GM18499 (cell line): ENCODE measurements around the gene LDLRAD4.
"Not testable (repeated sequence)": the region's sequence is repeated elsewhere in the genome, so short reads cannot be mapped to it uniquely, and the experiment has no call there.

Source experiments
- ATAC-seq: cut with Tn5 transposase; IDR thresholded peaks from one replicate; pipeline ENCODE4 v1.9.1; 2021; ENCODE audit warnings: moderate number of reproducible peaks; ENCODE audit not compliant: insufficient read depth, unreplicated experiment

LDLRAD4 gene

DNA sequence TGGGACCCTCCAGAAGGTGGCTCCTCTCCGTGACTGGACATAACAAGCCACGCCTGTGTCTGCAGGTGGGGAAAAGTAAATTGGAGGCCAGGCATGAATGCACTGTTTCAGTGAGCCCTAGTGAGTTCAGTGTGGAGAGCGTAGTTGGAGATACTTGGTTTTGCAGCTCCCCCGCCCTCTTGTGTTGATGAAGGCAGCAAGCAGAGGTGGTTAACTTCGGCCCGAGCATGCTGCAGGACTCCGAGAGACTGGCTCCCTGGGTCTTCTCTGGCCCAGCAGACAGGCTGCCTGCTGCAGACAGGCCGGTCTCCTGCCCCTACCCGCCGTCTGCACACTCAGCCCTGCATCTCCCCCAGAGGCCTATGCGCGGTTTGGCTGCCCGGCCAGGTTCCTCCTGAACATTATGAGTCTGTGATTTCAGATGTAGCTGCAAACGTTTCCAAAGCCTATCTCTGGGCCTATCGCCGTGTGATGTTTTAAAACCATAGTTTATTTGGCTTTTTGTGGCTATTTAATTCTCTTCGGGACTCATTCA is 102.4 kb downstream of the LDLRAD4 start:
- no peak for ATAC-seq

DNA sequence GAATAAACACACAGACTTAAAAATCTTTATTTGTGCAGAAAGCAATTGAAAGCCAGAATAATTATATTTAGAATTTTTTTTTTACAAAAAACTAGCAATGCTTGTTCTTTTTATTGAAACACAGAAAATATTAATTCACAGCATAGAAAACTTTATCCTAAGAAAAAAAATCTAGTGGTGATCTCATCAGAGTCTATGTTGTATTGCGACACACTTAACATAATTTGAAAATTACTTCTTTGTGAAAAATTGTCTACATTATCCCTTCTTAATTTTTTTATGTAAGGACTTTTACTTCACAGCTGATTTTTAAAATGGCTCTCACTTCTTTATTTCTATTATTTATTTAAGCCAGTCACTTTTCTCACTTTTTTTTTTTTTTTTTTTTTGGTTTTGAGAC is 103.4 kb downstream of the LDLRAD4 start:
- no peak for ATAC-seq

DNA sequence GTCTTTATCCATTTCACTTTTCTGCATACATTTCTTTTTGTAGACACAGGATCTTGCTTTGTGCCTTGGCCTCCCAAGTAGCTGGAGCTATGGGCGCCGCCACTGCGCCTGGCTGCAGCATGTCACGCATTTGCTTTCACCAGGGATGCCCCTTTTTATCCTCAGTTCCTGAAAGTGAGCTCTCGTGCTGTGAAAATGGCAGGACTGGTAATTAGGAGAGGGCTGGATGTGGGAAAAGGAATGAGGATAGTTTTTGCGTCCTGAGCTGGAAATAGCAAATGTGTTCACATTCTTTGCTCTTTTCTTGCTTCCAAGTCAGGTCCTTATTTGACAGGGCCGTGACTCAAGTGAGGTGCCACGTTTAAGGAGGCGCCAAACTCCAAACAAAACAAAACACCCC is 104.6 kb downstream of the LDLRAD4 start:
- no peak for ATAC-seq

DNA sequence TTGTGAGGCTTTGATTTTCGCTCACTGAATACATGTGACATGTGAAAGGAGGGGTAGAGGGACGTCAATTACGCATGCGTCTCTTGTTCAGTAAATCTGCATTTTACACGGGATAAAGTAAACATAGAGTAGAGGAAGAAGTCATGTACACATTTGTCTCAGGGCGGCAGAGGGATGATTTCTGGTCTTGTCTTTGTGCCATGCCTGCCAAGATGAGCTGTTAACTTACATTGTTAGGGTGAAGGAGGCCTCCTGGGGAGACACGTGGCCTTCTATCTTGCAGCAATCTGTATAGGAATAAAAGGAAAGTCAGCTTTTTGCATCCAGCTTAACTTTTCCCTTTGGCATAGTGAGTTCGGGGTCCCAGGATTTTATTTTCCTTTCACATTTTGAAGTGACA is 106.3 kb downstream of the LDLRAD4 start:
- ATAC-seq, result no peak

DNA sequence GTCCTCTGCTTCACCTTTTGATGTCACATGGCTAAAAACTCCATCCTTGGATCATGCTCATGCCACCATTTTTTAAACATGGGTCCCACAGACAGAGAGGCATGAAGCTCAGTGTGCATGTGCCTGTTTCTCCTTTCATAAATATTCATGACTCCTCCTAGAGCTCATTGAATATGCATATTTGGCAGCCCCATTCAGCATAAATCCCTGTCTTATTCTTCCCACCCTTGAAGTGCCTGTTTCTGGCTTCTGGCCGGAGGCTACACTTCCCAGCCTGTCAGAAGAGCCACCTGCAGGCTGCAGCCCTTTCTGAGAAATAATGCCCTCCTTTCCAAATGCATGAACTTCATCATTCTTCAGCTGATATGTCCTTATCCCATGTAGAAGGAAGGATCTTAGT is 109.7 kb downstream of the LDLRAD4 start:
- no peak for ATAC-seq

DNA sequence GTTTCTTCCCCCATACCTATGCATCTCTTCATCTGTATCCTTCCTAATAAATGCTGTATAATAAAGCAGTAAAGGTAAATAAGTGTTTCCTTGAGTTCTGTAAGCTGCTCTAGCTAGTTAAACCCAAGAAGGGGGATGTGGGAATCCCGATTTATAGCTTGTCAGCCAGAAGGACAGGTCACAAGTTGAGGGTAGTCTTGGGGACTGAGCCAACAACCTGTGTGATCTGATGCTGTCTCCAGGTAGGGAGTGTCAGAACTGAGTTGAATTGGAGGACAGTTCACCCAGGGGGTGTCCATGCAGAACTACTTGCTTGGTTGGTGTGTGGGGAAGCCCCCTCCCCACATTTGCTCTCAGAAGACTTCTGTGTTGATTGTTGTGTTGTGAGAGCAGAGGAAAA is 112.4 kb downstream of the LDLRAD4 start:
- no peak for ATAC-seq

DNA sequence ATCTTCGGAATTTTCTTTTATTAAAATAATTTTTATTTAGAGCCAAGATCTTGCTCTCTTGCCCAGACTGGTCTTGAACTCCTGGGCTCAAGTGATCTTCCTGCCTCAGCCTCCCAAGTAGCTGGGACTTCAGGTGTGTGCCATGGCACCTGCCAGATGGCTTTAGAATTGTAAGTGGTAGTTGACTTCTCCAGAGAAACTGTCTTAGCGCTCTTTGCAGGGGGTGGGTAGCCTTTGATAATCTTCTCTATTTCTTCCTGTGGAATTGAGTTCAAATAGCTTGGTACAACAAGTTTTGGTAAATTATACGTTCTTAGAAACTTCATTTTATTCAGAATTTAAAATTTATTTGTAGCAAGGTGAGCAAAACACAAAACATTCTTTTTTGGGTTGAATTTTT is 113.3 kb downstream of the LDLRAD4 start:
- ATAC-seq, result no peak

DNA sequence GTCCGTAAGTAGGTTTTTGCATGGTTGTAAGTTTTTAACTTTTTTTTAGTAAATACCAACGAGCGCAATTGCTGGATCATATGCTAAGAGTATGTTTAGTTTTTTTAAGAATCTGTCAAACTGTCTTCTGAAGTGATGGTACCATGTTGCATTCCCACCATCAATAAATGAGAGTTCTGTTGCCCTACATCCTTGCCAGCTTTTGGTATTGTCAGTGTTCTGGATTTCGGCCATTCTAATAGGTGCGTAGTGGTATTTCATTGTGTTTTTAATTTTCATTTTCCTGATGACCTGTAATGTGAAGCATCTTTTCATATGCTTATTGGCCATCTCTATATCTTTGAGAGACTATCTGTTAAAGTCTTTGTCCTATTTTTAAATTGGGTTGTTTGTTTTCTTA is 114.3 kb downstream of the LDLRAD4 start:
- ATAC-seq, result no peak

DNA sequence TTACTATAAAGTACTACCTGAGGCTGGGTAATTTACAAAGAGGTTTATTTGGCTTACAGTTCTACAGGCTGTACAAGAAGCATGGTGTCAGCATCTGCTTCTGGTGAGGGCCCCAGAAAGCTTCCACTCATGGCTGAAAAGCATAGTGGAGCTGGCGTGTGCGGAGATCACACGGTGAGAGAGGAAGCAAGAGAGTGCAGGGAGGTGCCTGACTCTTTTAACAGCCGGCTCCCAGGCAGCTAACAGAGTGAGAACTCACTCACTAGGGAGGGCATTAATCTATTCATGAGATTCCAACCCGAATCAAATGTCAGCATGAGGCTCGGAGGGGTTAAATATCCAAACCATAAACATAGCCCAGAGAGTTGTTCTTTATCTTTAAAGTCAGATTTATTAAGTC is 117.3 kb downstream of the LDLRAD4 start:
- ATAC-seq, result no peak

DNA sequence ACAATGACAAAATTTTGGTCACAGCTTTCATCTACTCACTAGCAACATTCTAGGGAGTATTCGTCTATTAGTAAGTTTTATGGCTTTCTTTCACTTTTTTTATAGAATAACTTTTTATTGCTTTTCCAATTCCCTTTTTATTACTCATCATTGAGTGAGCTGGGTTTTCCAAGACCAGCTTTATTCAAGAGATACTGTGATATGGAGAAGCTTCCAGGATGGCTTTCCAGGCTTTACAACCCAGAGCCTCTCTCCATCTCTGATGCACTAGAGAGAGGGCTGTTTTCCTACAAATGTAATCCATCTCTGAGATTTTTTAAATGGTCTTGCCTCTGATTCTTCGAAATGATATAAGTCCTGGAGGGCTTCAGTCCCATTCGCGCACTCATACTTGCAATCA is 118.3 kb downstream of the LDLRAD4 start:
- ATAC-seq, result no peak

DNA sequence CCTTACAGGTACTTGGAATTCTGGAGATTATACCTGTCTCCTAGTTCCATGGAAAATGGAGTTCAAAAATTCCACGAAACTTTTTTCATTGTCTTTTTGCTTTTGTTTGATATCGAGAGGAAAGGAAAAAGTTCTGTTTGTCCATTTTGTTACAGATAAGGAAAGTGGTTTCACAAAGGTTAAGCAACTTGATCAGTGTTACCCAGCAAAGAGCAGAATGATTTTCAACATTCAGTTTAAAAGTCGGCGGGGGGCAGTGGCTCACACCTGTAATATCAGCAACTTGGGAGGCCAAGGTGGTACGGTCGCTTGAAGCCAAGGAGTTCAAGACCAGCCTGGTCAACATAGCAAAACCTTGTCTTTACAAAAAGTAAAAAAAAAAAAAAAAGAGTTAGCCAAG is 118.8 kb downstream of the LDLRAD4 start:
- no peak for ATAC-seq

DNA sequence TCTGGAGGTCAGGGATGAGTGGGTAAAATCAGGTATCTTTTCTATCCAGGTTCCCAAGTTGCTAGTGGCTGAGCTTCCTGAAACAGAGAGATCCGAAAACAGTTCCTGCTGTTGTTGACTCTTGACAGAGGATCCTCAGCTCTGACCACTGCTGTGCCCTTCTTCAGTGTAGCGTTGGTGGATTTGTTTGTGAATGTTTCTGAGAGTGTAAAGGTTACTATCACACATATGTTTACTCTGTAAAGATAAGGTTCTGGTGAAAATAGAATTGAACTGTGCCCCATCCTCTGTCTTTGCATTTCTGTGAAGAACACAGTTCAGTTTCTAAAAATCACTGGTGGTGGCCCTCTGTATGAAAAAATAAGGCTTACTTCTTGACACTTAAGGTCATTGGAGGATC is 119.8 kb downstream of the LDLRAD4 start:
- no peak for ATAC-seq

DNA sequence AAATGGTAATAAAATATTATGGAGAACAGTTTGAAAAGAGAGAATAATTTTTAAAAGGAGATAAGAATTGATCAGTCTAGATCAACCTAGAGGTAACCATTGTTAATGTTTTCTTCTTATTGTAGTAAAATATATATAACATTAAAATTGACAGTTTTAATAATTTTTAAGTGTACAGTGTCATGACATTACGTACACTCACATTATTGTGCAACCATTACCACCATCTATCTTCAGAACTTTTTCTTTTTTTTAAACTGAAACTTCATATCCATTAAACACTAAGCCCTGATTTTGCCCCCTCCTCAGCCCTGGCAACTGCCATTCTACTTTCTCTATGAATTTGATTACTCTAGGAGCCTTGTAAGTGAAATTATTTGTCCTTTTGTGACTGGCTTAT is 121.1 kb downstream of the LDLRAD4 start:
- no peak for ATAC-seq

DNA sequence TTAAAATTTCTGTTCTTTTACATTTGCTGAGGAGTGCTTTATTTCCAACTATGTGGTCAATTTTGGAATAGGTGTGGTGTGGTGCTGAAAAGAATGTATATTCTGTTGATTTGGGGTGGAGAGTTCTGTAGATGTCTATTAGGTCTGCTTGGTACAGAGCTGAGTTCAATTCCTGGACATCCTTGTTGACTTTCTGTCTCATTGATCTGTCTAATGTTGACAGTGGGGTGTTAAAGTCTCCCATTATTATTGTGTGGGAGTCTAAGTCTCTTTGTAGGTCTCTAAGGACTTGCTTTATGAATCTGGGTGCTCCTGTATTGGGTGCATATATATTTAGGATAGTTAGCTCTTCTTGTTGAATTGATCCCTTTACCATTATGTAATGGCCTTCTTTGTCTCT is 127.9 kb downstream of the LDLRAD4 start:
- not testable (repeated sequence) for ATAC-seq

DNA sequence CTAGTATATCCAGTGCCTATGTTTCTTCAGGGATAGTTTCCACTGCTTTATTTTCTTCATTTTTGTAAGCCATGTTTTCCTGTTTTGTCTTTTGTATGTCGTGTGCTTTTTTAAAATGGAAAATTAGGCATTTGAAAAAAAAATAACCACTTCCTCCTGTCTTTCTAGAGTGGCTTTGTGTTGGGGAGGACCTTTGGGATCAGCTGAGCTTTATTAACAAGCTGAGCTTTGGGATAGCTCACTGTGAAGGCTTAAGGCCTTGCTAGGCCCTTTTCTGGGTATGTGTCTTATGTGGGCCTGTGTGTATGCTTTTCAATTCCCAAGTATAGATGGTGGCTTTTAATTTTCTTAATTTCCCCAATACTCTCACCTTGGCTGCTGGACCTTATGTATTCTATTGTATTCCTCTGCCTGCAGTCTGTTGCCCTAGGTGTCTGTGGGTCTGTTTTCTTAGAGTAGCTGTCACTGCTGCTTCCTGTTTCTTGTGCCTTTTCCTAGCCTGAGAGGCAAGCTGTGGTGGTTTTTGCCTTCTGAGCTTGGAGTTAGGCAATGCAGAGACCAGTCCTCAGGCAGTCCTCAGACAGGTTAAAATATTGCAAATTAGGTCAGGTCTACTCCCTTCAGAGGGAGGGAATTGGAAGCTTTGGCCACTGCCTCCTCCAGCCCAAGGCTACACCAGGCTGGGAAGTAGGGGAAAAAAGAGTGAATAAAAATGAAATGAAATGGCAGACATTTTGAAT is 134.7 kb downstream of the LDLRAD4 start:
- ATAC-seq, result no peak

DNA sequence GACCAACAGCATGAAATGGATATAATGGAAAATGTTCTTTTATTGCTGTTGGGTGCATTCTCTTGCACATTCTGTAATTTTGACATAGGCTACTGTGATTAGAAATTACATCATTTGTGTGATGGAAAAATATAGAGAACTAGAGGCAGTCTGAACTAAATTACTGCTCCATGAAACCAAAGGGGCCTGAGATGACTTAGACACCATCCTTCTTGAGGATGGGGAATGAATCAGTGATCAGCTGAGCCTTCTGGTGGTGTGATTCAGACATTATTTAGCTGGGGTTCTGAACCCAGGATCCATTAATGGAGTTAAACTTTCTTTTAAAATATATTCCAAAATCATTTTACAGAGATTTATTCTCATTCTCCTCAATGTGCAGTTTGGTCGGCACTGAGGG is 135.8 kb downstream of the LDLRAD4 start:
- no peak for ATAC-seq

DNA sequence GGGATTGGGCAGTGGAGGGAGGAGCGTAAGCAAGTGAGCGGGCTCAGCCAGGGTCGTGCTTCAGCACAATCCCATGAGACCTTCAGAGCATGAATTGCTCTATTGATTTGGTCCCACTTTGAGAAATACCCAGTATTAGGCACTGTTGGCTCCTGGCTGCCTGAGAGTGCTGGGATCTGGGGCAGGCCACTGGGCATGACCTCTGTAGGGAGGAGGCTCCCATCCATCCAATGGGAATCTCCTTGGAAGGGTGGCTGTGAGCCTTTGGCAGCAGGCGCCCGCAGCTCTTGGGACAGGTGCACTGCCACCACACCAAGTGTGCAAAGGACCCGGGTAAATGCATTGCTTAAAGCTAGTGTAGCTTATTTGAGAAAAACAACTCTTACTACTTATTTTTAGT is 137.5 kb downstream of the LDLRAD4 start:
- ATAC-seq, result no peak

DNA sequence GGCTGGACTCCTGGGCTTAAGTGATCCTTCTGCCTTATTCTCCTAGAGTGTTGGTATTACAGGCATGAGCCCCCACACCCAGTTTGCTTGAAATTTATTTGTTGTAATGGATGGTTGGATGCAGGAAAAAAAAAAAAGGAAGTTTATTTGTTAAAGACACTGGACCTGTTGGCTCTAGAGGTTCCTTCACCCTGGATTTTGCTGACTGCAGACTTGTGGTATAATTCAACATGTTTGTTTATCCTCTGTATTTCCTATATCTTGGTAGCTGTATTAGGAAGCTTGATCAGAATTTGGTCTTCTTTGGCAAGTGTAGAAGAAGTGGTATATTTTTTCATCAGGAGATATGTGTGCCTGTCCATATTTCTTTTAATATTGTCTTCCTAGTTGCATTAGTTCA is 138.7 kb downstream of the LDLRAD4 start:
- ATAC-seq, result no peak

DNA sequence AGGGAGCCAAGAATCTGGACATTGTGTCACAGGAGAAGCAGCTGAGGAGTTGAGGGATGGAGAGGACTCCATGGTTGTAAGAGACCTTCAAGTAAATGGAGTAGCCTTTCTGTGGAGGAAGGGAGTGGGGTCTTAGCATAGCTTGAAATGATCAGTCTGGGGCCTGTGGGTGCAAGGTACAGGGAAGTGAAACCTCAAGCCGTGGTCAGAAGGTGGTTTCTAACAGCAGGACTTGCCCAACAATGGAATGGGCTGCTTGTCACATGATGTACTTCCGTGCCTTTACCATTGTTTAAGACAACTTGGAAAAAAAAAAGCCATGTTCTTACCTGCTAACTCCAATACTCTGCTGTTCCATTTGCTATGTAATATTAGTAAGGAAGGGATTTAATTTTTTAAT is 140.7 kb downstream of the LDLRAD4 start:
- ATAC-seq, result no peak

DNA sequence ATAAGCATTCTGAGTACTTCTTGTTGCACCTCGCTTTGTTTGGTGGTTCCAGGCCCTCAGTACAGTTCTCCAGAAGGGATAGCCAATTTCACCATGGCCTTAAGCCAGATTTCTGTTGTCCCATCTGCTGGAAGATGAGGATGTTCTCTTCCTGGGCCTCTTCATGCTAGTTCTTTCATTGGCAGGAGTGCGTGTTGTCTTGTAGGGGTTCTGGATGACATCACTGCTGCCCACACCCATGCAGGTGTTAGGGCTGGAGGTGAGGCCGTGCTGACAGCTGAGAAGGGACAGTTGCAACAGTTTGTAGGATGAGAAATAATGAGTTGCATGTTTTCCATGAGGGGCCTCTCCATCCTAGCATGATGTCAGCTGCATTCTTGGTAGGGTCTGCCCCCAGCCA is 142.9 kb downstream of the LDLRAD4 start:
- ATAC-seq, result no peak

DNA sequence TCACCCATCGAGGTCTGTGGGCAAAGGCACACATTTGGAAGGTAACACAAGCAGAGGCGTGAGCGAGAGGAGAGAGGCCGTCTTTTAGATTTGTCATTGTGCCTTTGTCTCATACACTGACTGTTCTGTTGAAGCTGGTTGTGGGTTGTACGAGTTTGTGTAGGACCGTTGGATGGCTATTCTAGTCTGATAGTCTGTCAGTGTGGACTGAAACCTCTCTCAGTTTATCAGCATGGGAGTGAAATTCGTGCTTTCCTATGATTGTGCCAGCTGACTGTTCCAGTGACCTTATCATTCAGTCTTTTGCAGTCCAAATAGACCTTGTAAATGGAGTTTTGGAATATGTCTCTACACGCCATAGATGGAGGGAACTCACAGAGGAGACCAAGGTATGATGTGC is 143.5 kb downstream of the LDLRAD4 start:
- ATAC-seq, result no peak

DNA sequence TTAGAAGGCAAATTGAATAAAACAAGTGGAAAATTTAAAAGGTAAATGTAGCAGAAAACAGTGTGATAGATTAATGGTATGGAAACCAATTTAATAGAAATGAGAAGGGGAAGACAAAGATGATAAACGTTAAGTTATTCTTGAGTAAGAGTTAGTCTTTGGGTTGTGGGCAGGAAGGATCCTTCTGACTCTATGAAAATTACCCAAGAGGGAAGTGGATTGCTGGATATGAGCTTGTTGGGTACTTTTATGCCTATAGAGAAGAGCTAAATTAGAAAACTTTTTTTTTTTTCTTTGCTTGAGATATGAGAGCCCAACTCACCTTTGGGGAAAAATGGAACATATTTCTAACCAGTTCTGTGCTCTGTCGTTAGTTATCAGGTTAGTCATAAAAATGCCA is 144.0 kb downstream of the LDLRAD4 start:
- no peak for ATAC-seq

DNA sequence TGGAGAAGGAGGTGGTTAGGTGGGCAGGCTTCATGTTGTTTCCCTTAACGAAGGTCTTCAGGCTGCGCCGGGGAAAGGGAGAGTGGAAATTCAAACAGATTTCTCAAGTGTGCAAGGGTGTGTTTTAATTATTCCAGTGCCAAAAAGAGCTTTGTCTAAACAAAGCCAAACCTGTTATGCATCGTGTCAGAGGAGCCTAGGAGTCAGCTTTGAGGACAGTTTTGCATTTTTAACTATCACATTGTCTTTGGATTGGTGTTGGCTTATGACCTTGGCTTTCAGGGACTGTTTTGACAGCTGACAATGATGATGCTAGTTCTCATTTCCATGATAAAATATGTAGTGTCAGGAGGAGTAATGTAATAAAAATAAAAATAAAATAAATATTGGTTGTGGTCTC is 144.8 kb downstream of the LDLRAD4 start:
- ATAC-seq, result no peak
